ENCODE data around the gene CDHR1.
A peak's percentile ranks its signal among the peaks of the same experiment; 100 is the strongest.

CDHR1 gene

GRCh38 chr10:84214046-84214572 is 19.8 kb downstream of the CDHR1 start:
- no peaks in the 10 kb centered on the region for H3K36me3 ChIP-seq (replicated peaks)
- no peak overlapping the region for H3K4me3 ChIP-seq
- no peak for DNase-seq (ENCODE audit: low spot score in 2 of 2)
- H3K9me3 ChIP-seq = no peaks in the 10 kb centered on the region
- in situ Hi-C loops (cut with MboI; ENCODE audit: low sequenced_read_pairs) = no loop called here
- no peaks in the 10 kb centered on the region for H3K4me1 ChIP-seq
- H3K27me3 ChIP-seq (ENCODE audit: low read depth) = no peaks in the 10 kb centered on the region

DNA sequence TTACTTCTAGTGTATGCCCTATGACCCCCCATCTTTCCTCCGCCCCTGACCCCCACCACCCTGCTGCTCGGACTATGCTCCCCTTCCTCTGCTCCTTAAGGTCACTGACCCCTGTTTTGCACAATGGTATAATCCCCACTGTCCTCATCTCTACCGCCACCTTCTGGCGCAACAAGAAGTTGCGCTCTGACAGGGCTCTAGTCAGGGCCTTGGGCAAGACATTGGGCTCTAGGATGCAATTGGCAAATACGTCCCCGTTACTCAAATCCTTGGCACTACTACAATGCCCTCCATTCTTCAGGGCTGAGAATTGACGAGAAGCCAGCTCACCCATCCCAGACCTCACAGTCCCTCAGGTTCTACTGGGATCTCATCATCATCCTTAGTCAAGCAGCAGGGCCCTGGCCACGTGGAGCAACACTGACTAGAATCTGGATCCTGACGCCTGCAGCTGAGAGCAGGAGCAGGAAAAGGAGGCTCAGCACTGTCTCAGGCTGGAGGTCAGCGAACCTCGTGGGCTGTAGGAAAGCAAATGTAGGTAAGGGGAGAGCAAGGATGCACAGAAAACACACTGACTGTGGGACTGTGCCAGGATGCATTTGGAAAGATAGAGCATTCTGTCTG is 20.4 kb downstream of the CDHR1 start:
- in situ Hi-C loops (cut with MboI; ENCODE audit: low sequenced_read_pairs) = no loop called here
- peak; percentile 4 to 64 for DNase-seq (ENCODE audit: low spot score in 2 of 2)
- Histone ChIP-seq H3K9me3 (no peaks in the 10 kb centered on the region), H3K27me3 (ENCODE audit: low read depth) (no peaks in the 10 kb centered on the region), H3K4me1 (no peaks in the 10 kb centered on the region), H3K36me3 (replicated peaks) (no peaks in the 10 kb centered on the region), H3K4me3 (no peak overlapping the region)

GRCh38 chr10:84216834-84217233 is 22.5 kb downstream of the CDHR1 start:
- Histone ChIP-seq H3K27me3 (ENCODE audit: low read depth) (no peaks in the 10 kb centered on the region), H3K4me1 (no peaks in the 10 kb centered on the region), H3K36me3 (replicated peaks) (no peaks in the 10 kb centered on the region), H3K9me3 (no peaks in the 10 kb centered on the region), H3K4me3 (no peak overlapping the region)
- in situ Hi-C loops (cut with MboI; ENCODE audit: low sequenced_read_pairs) = no loop called here
- no peak for DNase-seq (ENCODE audit: low spot score in 2 of 2)

DNA sequence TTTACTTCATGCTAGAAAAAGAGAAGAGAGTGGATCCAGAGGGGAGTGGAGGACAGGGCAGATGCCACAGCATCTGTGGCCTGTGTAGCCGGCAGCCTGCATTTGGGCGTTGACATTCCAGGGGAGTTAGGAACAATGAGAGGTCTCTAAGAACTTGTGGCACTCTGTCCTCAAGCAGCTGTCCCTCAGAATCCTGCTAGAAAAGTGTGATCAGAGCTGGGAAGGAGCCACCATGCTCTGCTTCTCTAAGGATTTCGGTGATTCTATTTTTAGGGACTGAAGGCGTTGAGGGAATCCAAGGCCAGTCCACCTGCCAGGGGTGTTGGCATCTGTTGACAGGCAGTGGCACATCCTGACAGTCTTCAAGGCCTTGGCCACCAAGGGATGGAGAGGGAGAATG is 23.4 kb downstream of the CDHR1 start:
- H3K9me3 ChIP-seq = no peaks in the 10 kb centered on the region
- DNase-seq (ENCODE audit: low spot score in 2 of 2) = no peak
- no peak overlapping the region for H3K4me3 ChIP-seq
- H3K27me3 ChIP-seq (ENCODE audit: low read depth) = no peaks in the 10 kb centered on the region
- in situ Hi-C loops (cut with MboI; ENCODE audit: low sequenced_read_pairs) = no loop called here
- H3K4me1 ChIP-seq = no peaks in the 10 kb centered on the region
- no peaks in the 10 kb centered on the region for H3K36me3 ChIP-seq (replicated peaks)

GRCh38 chr10:84221916-84222315 is 27.6 kb downstream of the CDHR1 start:
- in situ Hi-C loops (cut with MboI; ENCODE audit: low sequenced_read_pairs) = no loop called here
- Histone ChIP-seq H3K4me1 (no peaks in the 10 kb centered on the region), H3K9me3 (no peaks in the 10 kb centered on the region), H3K27me3 (ENCODE audit: low read depth) (no peaks in the 10 kb centered on the region), H3K4me3 (no peak overlapping the region), H3K36me3 (replicated peaks) (no peaks in the 10 kb centered on the region)
- DNase-seq (ENCODE audit: low spot score in 2 of 2) = no peak

GRCh38 chr10:84224411-84225028 is 30.2 kb downstream of the CDHR1 start:
- Histone ChIP-seq H3K36me3 (replicated peaks) (no peaks in the 10 kb centered on the region), H3K4me3 (no peak overlapping the region), H3K9me3 (no peaks in the 10 kb centered on the region), H3K27me3 (ENCODE audit: low read depth) (no peaks in the 10 kb centered on the region), H3K4me1 (no peaks in the 10 kb centered on the region)
- DNase-seq (ENCODE audit: low spot score in 2 of 2) = peak in 1 of 2 experiments; percentile 53
- in situ Hi-C loops (cut with MboI; ENCODE audit: low sequenced_read_pairs) = no loop called here

DNA sequence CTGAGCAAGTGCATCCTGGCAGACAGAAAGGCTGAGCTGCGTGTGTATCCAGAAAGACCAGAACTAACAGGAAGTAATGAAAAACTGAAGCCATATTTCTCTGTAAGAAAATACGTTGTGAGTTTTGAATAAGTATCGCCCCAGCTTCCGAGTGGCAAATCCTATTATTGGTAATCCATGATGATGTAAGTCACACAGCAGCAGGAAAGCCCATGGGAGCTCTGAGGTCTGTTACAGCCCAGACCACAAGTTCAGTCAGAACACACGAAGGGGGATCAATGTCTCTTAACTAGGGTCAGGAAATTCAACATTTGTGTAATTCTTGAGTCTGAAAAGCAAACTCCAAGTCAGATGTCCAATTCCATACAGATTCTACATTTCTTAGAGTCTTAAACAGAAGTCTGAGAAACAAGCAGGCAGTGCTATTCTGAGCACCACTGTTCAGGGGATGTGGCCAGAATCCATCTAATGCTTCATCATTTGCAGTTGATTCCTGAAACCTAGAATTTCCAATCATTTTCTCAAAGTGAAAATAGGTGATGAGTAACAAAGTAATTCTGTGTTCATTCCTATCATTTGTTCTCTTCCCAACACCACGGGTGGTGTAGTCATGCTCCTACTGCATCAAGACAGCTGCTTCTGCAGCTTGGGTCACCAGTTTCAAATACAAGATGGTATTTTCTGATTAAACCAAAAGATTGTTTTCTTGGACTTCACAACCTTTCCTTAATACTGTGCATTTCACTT is 31.3 kb downstream of the CDHR1 start, which contains the start of gene LRIT2:
Gene LRIT2 (minus strand): TSS at position 118 of the 747 bp plus-strand sequence. CDS start 24 bp downstream, at position 94.
- Histone ChIP-seq H3K4me1 (no peaks in the 10 kb centered on the region), H3K4me3 (no peak within 1 kb of the TSS), H3K9me3 (no peaks in the 10 kb centered on the region), H3K27me3 (ENCODE audit: low read depth) (no peaks in the 10 kb centered on the region), H3K36me3 (replicated peaks) (no peaks in the 10 kb centered on the region)
- in situ Hi-C loops (cut with MboI; ENCODE audit: low sequenced_read_pairs) = no loop called here
- DNase-seq (ENCODE audit: low spot score in 2 of 2) = no peak

- H3K36me3 ChIP-seq (replicated peaks) = no peaks in the 10 kb centered on the region
- H3K4me1 ChIP-seq = no peaks in the 10 kb centered on the region
- H3K4me3 ChIP-seq = no peak overlapping the region
- DNase-seq (ENCODE audit: low spot score in 2 of 2) = no peak
- no peaks in the 10 kb centered on the region for H3K27me3 ChIP-seq (ENCODE audit: low read depth)
- in situ Hi-C loops (cut with MboI; ENCODE audit: low sequenced_read_pairs) = no loop called here
- no peaks in the 10 kb centered on the region for H3K9me3 ChIP-seq
These were observed 32.3 kb downstream of the CDHR1 start for GRCh38 chr10:84226616-84227015.

GRCh38 chr10:84227810-84228209 is 33.5 kb downstream of the CDHR1 start:
- no peaks in the 10 kb centered on the region for H3K36me3 ChIP-seq (replicated peaks)
- no peak for DNase-seq (ENCODE audit: low spot score in 2 of 2)
- H3K4me3 ChIP-seq = no peak overlapping the region
- H3K27me3 ChIP-seq (ENCODE audit: low read depth) = no peaks in the 10 kb centered on the region
- in situ Hi-C loops (cut with MboI; ENCODE audit: low sequenced_read_pairs) = no loop called here
- H3K9me3 ChIP-seq = no peaks in the 10 kb centered on the region
- no peaks in the 10 kb centered on the region for H3K4me1 ChIP-seq

- no peaks in the 10 kb centered on the region for H3K4me1 ChIP-seq
- no peak for DNase-seq (ENCODE audit: low spot score in 2 of 2)
- no peak overlapping the region for H3K4me3 ChIP-seq
- H3K36me3 ChIP-seq (replicated peaks) = no peaks in the 10 kb centered on the region
- no peaks in the 10 kb centered on the region for H3K9me3 ChIP-seq
- no peaks in the 10 kb centered on the region for H3K27me3 ChIP-seq (ENCODE audit: low read depth)
- in situ Hi-C loops (cut with MboI; ENCODE audit: low sequenced_read_pairs) = no loop called here
These were observed 36.0 kb downstream of the CDHR1 start for GRCh38 chr10:84230359-84230758.

DNA sequence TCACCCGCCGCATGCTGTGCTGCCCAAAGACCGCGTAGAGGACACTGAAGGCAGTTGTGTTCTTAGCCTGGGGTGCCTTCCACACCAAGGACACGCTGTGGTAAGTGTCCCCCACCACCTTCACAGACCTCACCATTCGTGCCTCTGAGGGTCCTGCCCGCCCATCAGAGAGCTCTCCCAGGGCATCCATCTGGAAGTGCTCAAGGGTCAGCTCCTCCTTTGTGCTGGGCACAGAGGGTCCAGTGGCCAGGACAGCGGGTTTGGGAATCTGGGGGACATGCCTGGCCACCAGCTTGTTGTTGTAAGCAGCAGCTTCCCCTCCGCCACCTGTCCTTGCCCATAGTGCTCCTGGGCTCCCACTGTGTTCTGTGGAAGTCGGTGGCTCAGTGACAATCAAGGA is 38.0 kb downstream of the CDHR1 start:
- Histone ChIP-seq H3K4me3 (no peak overlapping the region), H3K4me1 (no peaks in the 10 kb centered on the region), H3K36me3 (replicated peaks) (no peaks in the 10 kb centered on the region), H3K27me3 (ENCODE audit: low read depth) (no peaks in the 10 kb centered on the region), H3K9me3 (no peaks in the 10 kb centered on the region)
- DNase-seq (ENCODE audit: low spot score in 2 of 2) = no peak
- in situ Hi-C loops (cut with MboI; ENCODE audit: low sequenced_read_pairs) = no loop called here

- no peak for DNase-seq (ENCODE audit: low spot score in 2 of 2)
- Histone ChIP-seq H3K4me1 (no peaks in the 10 kb centered on the region), H3K27me3 (ENCODE audit: low read depth) (no peaks in the 10 kb centered on the region), H3K9me3 (no peaks in the 10 kb centered on the region), H3K4me3 (no peak overlapping the region), H3K36me3 (replicated peaks) (no peaks in the 10 kb centered on the region)
- in situ Hi-C loops (cut with MboI; ENCODE audit: low sequenced_read_pairs) = no loop called here
These were observed 39.6 kb downstream of the CDHR1 start for GRCh38 chr10:84233940-84234339.

GRCh38 chr10:84234479-84234878 is 40.1 kb downstream of the CDHR1 start:
- DNase-seq (ENCODE audit: low spot score in 2 of 2) = no peak
- Histone ChIP-seq H3K9me3 (no peaks in the 10 kb centered on the region), H3K4me1 (no peaks in the 10 kb centered on the region), H3K36me3 (replicated peaks) (no peaks in the 10 kb centered on the region), H3K4me3 (no peak overlapping the region), H3K27me3 (ENCODE audit: low read depth) (no peaks in the 10 kb centered on the region)
- in situ Hi-C loops (cut with MboI; ENCODE audit: low sequenced_read_pairs) = no loop called here

DNA sequence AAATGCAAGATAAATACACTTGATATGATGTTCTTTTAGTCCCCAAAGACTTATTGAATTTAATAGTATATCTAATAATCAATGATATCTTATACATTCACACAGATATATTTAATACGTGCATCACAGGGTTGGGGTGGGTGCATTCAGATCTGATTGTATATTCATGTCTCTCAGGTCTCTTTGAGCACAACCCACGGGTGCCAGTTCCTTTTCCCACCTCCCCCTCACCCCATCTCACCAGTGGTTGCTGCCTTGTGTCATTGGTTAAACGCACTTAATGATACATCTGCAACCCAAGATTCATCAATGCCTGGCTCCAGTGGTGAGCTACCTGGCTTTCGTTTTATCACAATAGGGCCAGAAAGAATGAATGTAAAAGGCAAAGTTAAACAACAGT is 40.8 kb downstream of the CDHR1 start:
- Histone ChIP-seq H3K27me3 (ENCODE audit: low read depth) (no peaks in the 10 kb centered on the region), H3K36me3 (replicated peaks) (no peaks in the 10 kb centered on the region)

More for the DNA sequence above, 40.8 kb downstream of the CDHR1 start:
- Histone ChIP-seq H3K4me3 (no peak overlapping the region), H3K4me1 (no peaks in the 10 kb centered on the region), H3K9me3 (no peaks in the 10 kb centered on the region)
- no peak for DNase-seq (ENCODE audit: low spot score in 2 of 2)
- in situ Hi-C loops (cut with MboI; ENCODE audit: low sequenced_read_pairs) = no loop called here

All from HAP-1 (cell line).